Measurements from ENCODE around the gene RFX3.

- TF ChIP-seq CTCF (IDR thresholded peaks at IDR 0.05; ENCODE audit: insufficient read depth, low read length, poor library complexity, severe bottlenecking) (no peak), EZH2phosphoT487 (conservative IDR thresholded peaks at IDR 0.05; ENCODE audit: low read length) (no peak)
Observed at GRCh38 chr9:3436629-3437420, 89.0 kb downstream of the RFX3 start.

All from SU-DHL-6 (cell line).